Measurements from ENCODE around the gene POLR2A.

GRCh38 chr17:7437369-7437863 lies 46.8 kb upstream of the POLR2A start:
- TF ChIP-seq CTCF (IDR thresholded peaks at IDR 0.05; ENCODE audit: borderline replicate concordance, extremely low read depth, low read length, poor library complexity, severe bottlenecking) (no peak), EZH2 (IDR thresholded peaks at IDR 0.05; ENCODE audit: borderline replicate concordance, low read depth, low read length, severe bottlenecking) (no peak)
